ENCODE results near the gene DHX16. TPM values are rescaled to one million over a fixed set of nuclear protein-coding genes. Genes with fewer than 3 reads are reported as not detected.

Gene DHX16
- total RNA-seq, 1 experiment from 2014 or later, result 41.3 TPM

DNA sequence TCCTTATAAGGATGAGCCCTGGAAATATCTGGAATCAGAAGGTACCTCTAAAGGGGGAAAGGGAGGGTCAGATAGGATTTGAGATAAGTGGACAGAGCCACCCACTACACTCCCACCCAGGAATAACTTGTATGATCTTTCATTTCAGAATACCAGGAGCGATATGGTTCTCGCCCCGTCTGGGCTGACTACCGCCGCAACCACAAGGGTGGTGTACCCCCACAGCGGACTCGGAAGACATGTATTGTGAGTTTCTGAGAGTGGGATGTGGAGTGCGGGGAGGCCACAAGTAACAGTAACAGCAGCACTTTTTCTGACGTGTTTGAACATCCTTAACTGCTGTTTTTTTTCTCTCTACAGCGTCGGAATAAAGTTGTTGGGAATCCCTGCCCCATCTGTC, 53.2 kb downstream of the DHX16 start:
- TF ChIP-seq, protein P1, sequence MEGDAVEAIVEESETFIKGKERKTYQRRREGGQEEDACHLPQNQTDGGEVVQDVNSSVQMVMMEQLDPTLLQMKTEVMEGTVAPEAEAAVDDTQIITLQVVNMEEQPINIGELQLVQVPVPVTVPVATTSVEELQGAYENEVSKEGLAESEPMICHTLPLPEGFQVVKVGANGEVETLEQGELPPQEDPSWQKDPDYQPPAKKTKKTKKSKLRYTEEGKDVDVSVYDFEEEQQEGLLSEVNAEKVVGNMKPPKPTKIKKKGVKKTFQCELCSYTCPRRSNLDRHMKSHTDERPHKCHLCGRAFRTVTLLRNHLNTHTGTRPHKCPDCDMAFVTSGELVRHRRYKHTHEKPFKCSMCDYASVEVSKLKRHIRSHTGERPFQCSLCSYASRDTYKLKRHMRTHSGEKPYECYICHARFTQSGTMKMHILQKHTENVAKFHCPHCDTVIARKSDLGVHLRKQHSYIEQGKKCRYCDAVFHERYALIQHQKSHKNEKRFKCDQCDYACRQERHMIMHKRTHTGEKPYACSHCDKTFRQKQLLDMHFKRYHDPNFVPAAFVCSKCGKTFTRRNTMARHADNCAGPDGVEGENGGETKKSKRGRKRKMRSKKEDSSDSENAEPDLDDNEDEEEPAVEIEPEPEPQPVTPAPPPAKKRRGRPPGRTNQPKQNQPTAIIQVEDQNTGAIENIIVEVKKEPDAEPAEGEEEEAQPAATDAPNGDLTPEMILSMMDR (IDR thresholded peaks at IDR 0.05; ENCODE audit: unreplicated experiment), result no peak
- no peaks in the 10 kb centered on the region for H3K9me3 Mint-ChIP-seq (ENCODE audit: unreplicated experiment)
- intact Hi-C loops (cut with micrococcal nuclease), result no loop called here
- peaks cover 90% of the 10 kb centered on the region for H3K36me3 Mint-ChIP-seq (ENCODE audit: insufficient read depth, unreplicated experiment)
- BruUV-seq (replicated peaks), result no TSS peak
- H3K27ac Mint-ChIP-seq (ENCODE audit: low read depth, unreplicated experiment), result no peak overlapping the region
- CTCF ChIA-PET, result interaction anchor here (0.7 to 2.1 kb wide), 4 partner anchors 8 to 471 kb away, joined by 3 to 16 read pairs (median 4); no protein-coding TSS in a partner anchor
- no peaks in the 10 kb centered on the region for H3K27me3 Mint-ChIP-seq (ENCODE audit: insufficient read depth, unreplicated experiment)
- no peak for DNase-seq (ENCODE audit: unreplicated experiment)
- H3K4me1 Mint-ChIP-seq (ENCODE audit: insufficient read depth, unreplicated experiment), result peaks cover 13% of the 10 kb centered on the region
- POLR2A ChIA-PET, result interaction anchor here (2.6 to 3.0 kb wide), 5 partner anchors 8 to 102 kb away, joined by 20 to 40 read pairs (median 24); partner anchors contain the start of genes ABCF1, ATAT1 and DHX16
- peak overlapping the region; percentile 83 for H3K4me3 Mint-ChIP-seq (ENCODE audit: unreplicated experiment)

DNA sequence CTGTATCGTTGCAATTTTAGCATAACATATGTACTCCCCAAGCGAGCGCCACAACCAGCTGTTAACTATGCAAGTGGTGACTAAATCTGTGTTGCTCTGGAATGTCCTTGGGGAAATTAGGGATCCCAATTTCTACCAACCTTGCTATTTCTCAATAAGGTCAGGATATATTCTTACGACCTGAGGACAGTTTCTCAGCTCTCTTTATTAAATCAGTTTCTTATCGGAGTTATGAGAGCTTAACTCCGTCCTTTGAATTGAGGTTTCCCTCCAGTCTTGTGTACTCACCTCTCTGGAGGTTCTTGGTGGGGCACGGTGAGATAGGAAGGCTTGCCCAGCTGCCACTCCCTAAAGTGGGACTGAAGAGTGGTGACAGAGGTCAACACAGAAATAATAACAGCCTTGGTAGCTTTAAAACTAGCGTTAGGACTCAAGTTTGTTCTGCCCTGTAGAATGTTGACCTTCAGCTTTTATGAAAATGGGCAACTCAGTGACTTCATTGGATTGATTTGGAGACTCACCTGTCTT, 54.5 kb downstream of the DHX16 start:
- peaks cover 22% of the 10 kb centered on the region for H3K4me1 Mint-ChIP-seq (ENCODE audit: insufficient read depth, unreplicated experiment)
- ChIA-PET POLR2A (interaction anchor here (0.5 to 3.0 kb wide), 51 partner anchors 8 to 1034 kb away, joined by 3 to 40 read pairs (median 5); partner anchors contain the start of genes ABCF1, ATAT1, BAG6 and C6orf136), CTCF (interaction anchor here (0.5 to 2.1 kb wide), 12 partner anchors 9 to 465 kb away, joined by 3 to 16 read pairs (median 3); no protein-coding TSS in a partner anchor)
- H3K27me3 Mint-ChIP-seq (ENCODE audit: insufficient read depth, unreplicated experiment), result no peaks in the 10 kb centered on the region
- peak overlapping the region; percentile 83 for H3K4me3 Mint-ChIP-seq (ENCODE audit: unreplicated experiment)
- peak overlapping the region; percentile 99 for H3K27ac Mint-ChIP-seq (ENCODE audit: low read depth, unreplicated experiment)
- no peak for DNase-seq (ENCODE audit: unreplicated experiment)
- intact Hi-C loops (cut with micrococcal nuclease), result no loop called here
- H3K36me3 Mint-ChIP-seq (ENCODE audit: insufficient read depth, unreplicated experiment), result peaks cover 90% of the 10 kb centered on the region
- BruUV-seq (replicated peaks), result no TSS peak
- TF ChIP-seq, protein P1 (IDR thresholded peaks at IDR 0.05; ENCODE audit: unreplicated experiment), result no peak
- no peaks in the 10 kb centered on the region for H3K9me3 Mint-ChIP-seq (ENCODE audit: unreplicated experiment)

DNA sequence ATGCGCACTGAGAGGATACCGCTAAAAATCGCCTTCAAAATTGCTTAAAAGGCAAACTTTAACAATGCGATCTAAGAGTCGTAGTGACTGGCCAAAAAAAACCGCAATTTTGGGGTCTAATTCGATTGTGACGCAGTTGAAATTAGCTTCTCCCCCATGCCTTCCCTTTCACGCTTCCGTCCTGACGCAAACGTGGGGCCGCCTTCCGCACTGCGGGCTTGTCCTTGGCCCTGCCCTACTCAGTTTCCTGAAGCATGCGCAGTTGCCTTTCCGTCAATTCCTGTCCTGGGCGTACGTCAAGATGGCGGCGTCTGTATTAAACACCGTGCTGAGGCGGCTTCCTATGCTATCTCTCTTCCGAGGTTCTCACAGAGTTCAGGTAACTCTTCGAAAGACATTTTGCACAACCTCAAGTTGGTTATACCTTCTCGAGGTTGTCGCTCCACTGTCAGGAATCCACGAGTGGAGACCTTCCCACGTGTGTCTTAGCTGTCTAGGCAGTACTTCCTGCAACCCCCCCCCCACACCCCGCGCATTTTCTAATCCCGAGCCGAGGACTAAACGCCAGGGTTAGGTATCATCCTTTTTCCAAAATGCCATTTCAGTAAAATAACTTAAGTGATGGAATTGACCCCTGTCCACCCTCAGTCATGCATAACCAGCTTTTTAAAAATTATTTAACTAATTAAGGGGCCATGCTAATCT, 55.1 kb downstream of the DHX16 start, which contains the start of gene MRPS18B:
Gene MRPS18B (plus strand): TSS at position 276 of the 705 bp plus-strand sequence. CDS start 26 bp downstream, at position 302.
- ChIA-PET POLR2A (interaction anchor here (0.6 to 3.0 kb wide), 64 partner anchors 8 to 1752 kb away, joined by 3 to 40 read pairs (median 5); partner anchors contain the start of genes ABCF1, ATAT1, BAG6 and C6orf136), CTCF (interaction anchor here (0.5 to 2.1 kb wide), 11 partner anchors 10 to 465 kb away, joined by 3 to 16 read pairs (median 3); no protein-coding TSS in a partner anchor)
- TSS peak; percentile 78 for BruUV-seq (replicated peaks)
- Mint-ChIP-seq H3K27me3 (ENCODE audit: insufficient read depth, unreplicated experiment) (no peaks in the 10 kb centered on the region), H3K27ac (ENCODE audit: low read depth, unreplicated experiment) (peak within 1 kb of the TSS; percentile 99), H3K4me1 (ENCODE audit: insufficient read depth, unreplicated experiment) (peaks cover 25% of the 10 kb centered on the region), H3K4me3 (ENCODE audit: unreplicated experiment) (peak within 1 kb of the TSS; percentile 83), H3K9me3 (ENCODE audit: unreplicated experiment) (no peaks in the 10 kb centered on the region), H3K36me3 (ENCODE audit: insufficient read depth, unreplicated experiment) (peaks cover 90% of the 10 kb centered on the region)
- TF ChIP-seq, protein P1 (IDR thresholded peaks at IDR 0.05; ENCODE audit: unreplicated experiment), result no peak
- intact Hi-C loops (cut with micrococcal nuclease), result loop anchor here (2.0 kb wide), 2 partner anchors 55 to 103 kb away; partner anchors contain the start of genes DHX16 and TUBB
- peak; percentile 98 for DNase-seq (ENCODE audit: unreplicated experiment)
